ENCODE data around the gene COL23A1.

GRCh38 chr5:178297751-178298150 is 292.4 kb downstream of the COL23A1 start:
- TF ChIP-seq POLR2AphosphoS5 (IDR thresholded peaks at IDR 0.05; ENCODE audit: borderline replicate concordance, low read depth, low read length) (no peak), EZH2 (IDR thresholded peaks at IDR 0.05) (no peak), FOXP2 (optimal IDR thresholded peaks at IDR 0.05; ENCODE audit: control extremely low read depth, extremely low read length, insufficient read depth) (no peak)

Data from SK-N-MC (cell line).